Inflammatory macrophage treated with lipopolysaccharide for 1 hour (primary cell): ENCODE measurements around the gene CBS.
A peak's percentile ranks its signal among the peaks of the same experiment; 100 is the strongest.
"Not testable (repeated sequence)": the region's sequence is repeated elsewhere in the genome, so short reads cannot be mapped to it uniquely, and the experiment has no call there.

Source experiments
- DNase-seq, 2 donors: peaks; one replicate each; pipeline ENCODE4 v3.0.0-alpha.2; 2020 to 2022

The CBS gene

GRCh38 chr21:43075170-43076022, at the start of gene CBS:
Gene CBS (minus strand): TSS chr21:43075835. CDS start chr21:43072193, 3,642 bp downstream.
- not testable (repeated sequence) for DNase-seq

GRCh38 chr21:43115956-43116355, 40.3 kb upstream of the CBS start:
- not testable (repeated sequence) for DNase-seq

- DNase-seq, result not testable (repeated sequence)
Measured at GRCh38 chr21:43114483-43114882, 38.8 kb upstream of the CBS start.

DNA sequence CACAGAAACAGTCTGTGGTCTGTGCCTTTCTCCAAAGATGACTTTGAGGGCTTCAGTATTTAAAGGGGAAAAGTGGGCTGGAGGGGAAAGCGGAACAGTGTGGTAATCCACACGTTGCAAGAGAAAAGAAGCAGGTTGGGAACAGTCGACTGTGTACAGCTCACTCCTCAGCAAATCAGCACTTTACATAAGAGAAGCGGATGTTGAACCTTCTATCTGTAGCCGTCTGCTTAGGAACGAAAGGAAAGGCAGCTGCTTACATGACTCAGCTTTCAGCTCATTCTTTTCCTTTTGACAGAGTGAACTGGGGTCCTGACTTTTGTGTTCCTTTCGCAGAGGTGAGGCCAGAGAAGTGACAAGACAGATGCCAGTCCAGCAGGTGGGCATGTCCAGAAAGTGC, 33.4 kb upstream of the CBS start:
- not testable (repeated sequence) for DNase-seq

GRCh38 chr21:43108177-43108576, 32.5 kb upstream of the CBS start:
- not testable (repeated sequence) for DNase-seq

- not testable (repeated sequence) for DNase-seq
Measured at GRCh38 chr21:43107794-43108137, 32.1 kb upstream of the CBS start.

DNA sequence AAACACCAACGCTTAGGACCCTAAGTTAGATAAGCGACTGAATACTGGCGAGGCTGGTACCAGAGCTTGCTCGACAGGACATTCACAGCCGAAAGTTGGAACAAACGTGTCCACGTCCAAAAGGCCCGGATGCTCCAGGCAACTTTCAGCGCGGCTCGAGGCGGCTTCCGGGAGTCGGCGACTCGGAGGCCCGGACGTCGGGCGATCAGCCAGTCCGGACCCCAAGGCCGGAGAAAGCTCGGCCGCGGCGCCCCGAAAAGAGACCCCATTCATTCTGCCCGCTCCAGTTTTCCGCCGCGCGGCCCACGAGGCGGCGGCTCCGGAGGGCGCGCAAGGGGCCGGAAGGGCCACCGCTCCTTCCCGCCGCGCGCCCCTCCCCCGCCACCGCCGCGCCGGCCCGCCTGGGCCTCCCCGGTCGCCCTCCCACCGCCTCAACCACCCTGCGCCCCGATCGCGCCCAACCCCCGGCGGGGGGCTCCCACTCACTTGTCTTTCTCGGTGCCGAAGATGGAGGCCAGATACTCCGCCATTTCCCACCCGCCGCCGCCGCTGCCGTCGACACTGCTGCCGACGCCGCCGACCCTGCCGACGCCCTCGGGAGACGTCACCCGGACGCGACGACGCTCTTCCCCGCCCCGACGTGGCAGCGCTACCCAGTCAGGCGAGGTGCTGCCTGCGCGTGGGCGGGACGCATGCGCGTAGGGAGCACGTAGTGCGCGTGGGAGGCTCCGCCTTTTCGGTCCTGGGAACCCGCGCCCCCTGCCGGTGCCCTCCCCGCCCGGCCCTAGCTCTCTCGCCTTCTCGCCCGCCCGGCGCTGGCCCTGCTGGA, 31.5 kb upstream of the CBS start, which contains the start of gene U2AF1:
U2AF1 (minus strand) TSS at position 606 of the 829 bp plus-strand sequence; CDS start at position 530, 76 bp downstream.
- peak; percentile 0 for DNase-seq

DNA sequence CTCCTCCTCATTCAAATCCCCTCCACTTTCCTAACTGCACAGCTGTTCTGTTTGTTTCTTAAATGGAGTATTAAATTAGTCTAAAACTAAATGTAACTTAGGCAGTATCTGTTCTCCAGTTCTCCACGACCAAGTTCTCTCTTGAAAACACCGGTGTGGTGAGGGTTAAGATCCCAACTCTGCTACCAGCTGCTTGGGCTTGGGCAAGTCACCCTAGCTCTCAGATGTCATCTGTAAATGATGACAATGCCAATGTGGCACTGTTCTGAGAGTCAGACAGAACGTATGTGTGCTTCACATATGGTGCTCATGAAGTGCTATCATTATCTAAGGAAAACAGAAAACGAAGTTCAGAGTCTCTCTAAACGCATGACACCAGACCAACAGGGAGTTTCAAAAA, 29.0 kb upstream of the CBS start:
- not testable (repeated sequence) for DNase-seq

DNA sequence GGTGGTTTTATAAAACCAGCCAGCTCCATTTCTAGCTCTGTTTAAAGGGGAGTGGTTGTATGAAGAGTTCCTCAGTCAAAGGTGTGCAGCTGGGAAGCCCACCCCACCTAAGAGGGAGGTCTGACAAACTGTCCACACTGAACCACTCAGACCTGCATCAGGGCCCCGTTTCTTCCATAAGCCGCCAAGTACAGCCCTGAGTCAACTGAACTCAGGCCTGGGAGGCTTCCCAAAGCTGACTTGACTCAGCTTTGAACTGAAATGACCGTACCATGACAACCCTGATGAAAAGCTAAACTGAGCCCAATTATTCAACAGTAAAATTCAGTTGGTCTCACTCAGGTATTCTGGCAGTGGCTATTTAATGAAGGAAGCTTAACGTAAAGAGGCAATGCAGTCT, 26.6 kb upstream of the CBS start:
- DNase-seq, result not testable (repeated sequence)

GRCh38 chr21:43101676-43102075, 26.0 kb upstream of the CBS start:
- DNase-seq, result not testable (repeated sequence)

GRCh38 chr21:43101000-43101399, 25.4 kb upstream of the CBS start:
- DNase-seq, result not testable (repeated sequence)

DNA sequence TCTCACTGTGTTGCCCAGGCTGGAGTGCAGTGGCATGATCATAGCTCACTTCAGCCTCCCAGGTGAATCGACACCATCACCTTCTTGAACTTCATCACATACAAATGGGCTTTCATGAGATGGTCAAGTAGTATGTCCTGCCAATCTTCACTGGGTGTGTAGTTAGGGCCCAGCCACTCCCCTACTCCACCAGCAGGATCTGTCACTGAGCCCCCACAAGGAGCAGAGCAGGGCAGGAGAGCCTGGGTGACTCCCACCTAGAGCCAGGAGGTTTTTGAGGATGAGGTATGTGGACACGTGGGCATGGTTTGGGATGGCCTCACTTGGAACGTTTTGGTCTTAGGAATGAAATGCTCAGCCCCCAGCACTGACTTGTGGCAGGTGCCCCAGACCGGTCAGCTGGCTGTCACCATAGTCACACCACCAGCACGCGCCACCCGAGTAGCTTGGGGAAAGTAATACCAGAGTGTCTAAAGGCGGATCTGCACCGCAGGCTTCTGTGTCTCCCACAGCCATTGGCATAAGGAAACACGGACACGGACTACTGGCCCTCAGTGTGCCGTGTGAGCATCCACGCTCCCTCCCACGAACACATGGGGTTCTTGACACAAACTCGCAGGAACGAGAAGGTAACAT, 16.5 kb upstream of the CBS start:
- not testable (repeated sequence) for DNase-seq

- not testable (repeated sequence) for DNase-seq
Measured at GRCh38 chr21:43090947-43091346, 15.3 kb upstream of the CBS start.

DNA sequence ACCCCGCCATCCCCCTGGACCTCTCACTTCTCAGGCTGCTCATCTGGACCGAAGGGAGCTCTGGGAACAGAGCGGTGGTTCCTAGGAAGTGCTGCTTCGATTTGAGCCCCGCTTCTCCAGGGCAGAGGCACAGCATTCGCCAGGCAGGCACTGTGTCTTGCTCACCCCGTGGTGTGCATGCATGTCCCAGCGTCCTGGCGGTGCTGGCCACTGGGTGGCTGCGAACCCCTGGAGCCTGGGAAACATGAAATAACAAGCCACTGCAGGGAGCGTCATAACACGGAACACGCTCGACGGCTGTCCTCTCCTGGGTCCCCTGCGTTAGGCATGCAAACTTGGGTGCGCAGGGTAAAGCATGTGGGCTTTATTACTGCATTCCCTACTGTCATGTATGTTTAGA, 13.8 kb upstream of the CBS start:
- DNase-seq, result not testable (repeated sequence)

GRCh38 chr21:43082587-43083300, 7.1 kb upstream of the CBS start:
- not testable (repeated sequence) for DNase-seq

DNA sequence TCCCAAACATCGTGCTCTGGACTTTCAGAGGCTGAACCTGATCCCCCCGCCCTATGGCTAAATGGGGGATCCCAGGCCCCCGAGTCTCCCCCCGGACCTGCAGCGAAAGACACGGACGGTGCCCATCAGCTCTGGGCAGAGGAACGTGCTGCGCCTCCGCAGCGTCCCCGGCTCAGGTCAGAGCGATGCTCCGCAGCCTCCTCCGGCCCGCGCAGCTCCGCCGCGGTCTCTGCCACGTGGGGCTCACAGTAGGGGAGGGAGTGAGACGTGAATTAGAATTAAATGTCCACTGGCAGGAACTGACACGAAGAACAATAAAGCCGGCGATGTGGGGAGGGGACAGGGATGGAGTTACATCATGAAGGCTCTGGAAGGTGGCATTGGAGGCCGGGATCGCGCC, 1.0 kb upstream of the CBS start:
- not testable (repeated sequence) for DNase-seq

DNA sequence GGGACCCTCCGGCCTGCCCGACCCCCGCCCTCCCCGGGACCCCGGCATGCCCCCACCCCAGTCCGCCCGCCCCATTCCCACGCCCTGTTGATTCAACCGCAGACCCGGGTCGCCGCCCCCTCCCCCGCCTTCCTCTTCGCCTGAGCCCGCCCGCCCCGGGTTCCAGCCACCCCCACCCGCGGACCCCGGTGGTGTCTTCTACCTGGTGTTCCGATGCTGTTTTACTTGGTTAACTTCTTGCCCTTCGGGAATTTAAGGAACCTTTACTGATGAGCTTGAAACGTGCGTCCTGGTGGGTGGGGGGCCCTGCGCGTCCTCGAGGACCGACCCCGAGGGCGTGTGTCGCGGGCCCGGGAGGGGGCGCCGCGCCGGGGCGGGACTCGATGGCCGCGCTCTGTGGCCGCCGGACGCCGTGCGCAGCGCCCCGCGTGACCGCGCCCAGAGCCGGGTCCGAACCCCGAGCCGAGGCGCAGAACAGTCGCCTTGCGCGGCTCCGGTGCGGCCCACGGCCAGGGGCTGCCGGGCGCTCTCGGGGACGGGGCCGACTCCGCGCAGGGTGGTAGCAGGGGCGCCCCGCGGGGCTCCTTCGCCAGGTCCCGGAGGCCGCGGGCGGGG, 495 bp upstream of the CBS start:
- not testable (repeated sequence) for DNase-seq

- not testable (repeated sequence) for DNase-seq
Measured at GRCh38 chr21:43074401-43075169, 1.1 kb downstream of the CBS start.

DNA sequence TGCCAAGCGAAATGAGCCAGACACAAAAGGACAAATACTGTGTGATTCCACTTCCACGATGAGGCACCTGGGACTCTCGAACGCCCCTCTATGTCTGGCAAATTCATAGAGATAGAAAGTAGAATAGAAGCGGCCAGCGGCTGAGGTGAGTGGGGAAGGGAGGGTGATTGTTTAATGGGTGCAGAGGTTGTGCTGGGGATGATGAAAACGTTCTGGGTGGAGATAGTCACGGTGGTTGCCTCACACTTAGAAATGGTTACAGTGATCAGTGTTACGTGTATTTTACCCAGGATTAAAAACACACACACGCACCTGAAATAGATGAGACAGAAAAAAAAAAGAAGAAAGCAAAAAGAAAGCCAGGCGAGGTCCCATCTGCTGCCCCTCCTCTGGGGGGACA, 2.9 kb downstream of the CBS start:
- DNase-seq, result not testable (repeated sequence)

DNA sequence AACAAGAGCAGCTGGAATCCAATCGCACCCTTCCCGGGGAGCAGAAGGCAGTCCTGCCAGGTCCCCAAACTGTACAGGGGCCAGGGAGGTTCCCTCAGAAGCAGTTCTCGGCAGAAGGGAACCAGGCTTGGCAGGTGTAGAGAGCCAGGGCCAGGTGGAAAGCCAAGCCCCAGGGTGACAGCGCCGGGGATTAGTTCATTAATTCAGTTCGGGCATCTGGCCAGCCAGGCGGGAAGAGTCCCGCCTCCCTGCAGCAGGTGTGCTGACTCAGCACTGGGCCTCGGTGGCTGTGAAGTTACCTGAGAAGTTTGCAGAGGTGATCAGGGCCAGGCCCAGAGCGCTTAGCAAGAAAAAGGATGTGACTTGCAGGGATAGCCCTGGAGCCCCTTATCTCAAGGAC, 6.0 kb downstream of the CBS start:
- DNase-seq, result not testable (repeated sequence)

DNA sequence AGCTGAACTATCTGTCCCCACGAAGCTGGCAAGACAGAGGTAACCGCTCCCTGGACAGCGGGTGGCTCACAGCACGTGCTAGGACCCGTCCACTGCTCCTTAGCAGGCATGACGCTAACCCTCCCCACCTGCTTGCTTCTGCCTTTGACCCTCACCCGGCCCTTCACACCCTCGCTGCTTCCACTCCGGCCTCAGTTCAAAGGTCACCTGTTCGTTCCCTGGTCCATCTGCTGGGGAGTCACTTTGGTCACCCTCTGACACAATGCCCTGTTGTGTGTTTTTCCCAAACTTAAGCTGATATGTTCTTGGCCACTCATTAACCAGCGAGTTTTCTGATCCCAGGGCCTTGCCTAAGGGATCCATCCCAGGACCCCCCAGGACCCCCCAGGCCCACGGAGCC, 7.6 kb downstream of the CBS start:
- not testable (repeated sequence) for DNase-seq
